ENCODE measurements around the gene MRPL48. TPM values are rescaled to one million over a fixed set of nuclear protein-coding genes. Genes with fewer than 3 reads are reported as not detected.

MRPL48 gene
- total and polyA plus RNA-seq, 7 donors, result 23.8 to 35.2 (median 26.4) TPM

GRCh38 chr11:73912026-73912425 is 124.4 kb downstream of the MRPL48 start:
- WGBS, 3 donors, result 98 to 100% (median 100%) methylated on average over 2 of the region's 2 CpGs
- no peaks in the 10 kb centered on the region for H3K9me3 ChIP-seq
- no peak overlapping the region for H3K27ac ChIP-seq
- intact Hi-C loops (cut with DNase I), result no loop called here
- peaks cover 11 to 80% of the 10 kb centered on the region in 2 donors for H3K36me3 ChIP-seq (ENCODE audit: insufficient read depth in 1 of 2, low read depth in 1 of 2)
- DNase-seq, result no peak
- no peak for ATAC-seq
- H3K4me3 ChIP-seq, result no peak overlapping the region
- H3K27me3 ChIP-seq (ENCODE audit: insufficient read depth in 3 of 3, low read length in 2 of 3), result no peaks in the 10 kb centered on the region
- no peak for TF ChIP-seq CTCF (IDR thresholded peaks at IDR 0.05)
- no peaks in the 10 kb centered on the region for H3K4me1 ChIP-seq

- DNase-seq (no peak), ATAC-seq (no peak)
- Histone ChIP-seq H3K4me3 (no peak overlapping the region), H3K27ac (no peak overlapping the region), H3K4me1 (no peaks in the 10 kb centered on the region), H3K9me3 (no peaks in the 10 kb centered on the region), H3K36me3 (ENCODE audit: insufficient read depth in 1 of 2, low read depth in 1 of 2) (peaks cover 11 to 95% of the 10 kb centered on the region in 2 donors), H3K27me3 (ENCODE audit: insufficient read depth in 3 of 3, low read length in 2 of 3) (no peaks in the 10 kb centered on the region)
- intact Hi-C loops (cut with DNase I), result no loop called here
- TF ChIP-seq CTCF (IDR thresholded peaks at IDR 0.05), result no peak
Observed at GRCh38 chr11:73913472-73913871, 125.8 kb downstream of the MRPL48 start.

DNA sequence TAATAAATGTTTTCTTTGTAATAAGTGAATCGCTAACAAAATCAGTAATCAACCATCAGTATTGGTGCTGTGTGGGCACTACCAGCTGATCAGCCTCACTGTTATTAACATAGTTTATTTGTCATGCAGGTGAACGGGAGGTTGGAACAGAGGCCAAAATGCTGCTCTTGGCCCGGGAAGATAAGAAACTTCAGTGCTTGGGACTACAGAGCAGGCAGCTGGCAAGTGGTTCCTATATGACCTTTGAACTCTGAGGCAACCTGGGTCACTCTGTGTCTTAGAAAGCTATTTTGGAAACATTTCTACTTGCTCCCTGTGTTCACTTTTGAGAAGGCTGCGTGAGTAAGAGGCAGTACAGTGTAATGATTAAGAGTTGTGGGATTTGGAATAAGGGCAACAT is 126.6 kb downstream of the MRPL48 start:
- DNase-seq (no peak), ATAC-seq (no peak)
- Histone ChIP-seq H3K4me3 (no peak overlapping the region), H3K9me3 (no peaks in the 10 kb centered on the region), H3K36me3 (ENCODE audit: insufficient read depth in 1 of 2, low read depth in 1 of 2) (peaks cover 17 to 100% of the 10 kb centered on the region in 2 donors), H3K27ac (no peak overlapping the region), H3K27me3 (ENCODE audit: insufficient read depth in 3 of 3, low read length in 2 of 3) (no peaks in the 10 kb centered on the region), H3K4me1 (no peaks in the 10 kb centered on the region)
- TF ChIP-seq CTCF (IDR thresholded peaks at IDR 0.05), result no peak
- WGBS, 3 donors, result 88 to 91% (median 90%) methylated on average over 4 of the region's 4 CpGs
- intact Hi-C loops (cut with DNase I), result no loop called here

Other genes starting within 250 kb of the MRPL48 start
- gene FAM168A, start 189.8 kb upstream of the MRPL48 start, total RNA-seq, result 10 to 100 TPM; 13.8 to 28.6 (median 21.2) TPM
- 10 to 100 TPM in 1 of 3 donors, 1 to 10 TPM in 2; 5.3 to 18.9 (median 6.3) TPM for gene FAM168A, start 189.8 kb upstream of the MRPL48 start, polyA plus RNA-seq
- 10 to 100 TPM in 2 of 4 donors, 1 to 10 TPM in 2; 8.1 to 13.7 (median 9.9) TPM for gene PLEKHB1, start 141.3 kb upstream of the MRPL48 start, total RNA-seq
- gene PLEKHB1, start 141.3 kb upstream of the MRPL48 start, polyA plus RNA-seq, result 10 to 100 TPM in 1 of 3 donors, 1 to 10 TPM in 1, under 1 TPM in 1; 0.33 to 10.4 (median 5.2) TPM
- 10 to 100 TPM; 74.9 to 88.2 (median 86.9) TPM for gene RAB6A, start 26.8 kb upstream of the MRPL48 start, total RNA-seq
- gene RAB6A, start 26.8 kb upstream of the MRPL48 start, polyA plus RNA-seq, result 100 to 1,000 TPM in 1 of 3 donors, 10 to 100 TPM in 2; 49.4 to 117 (median 58.4) TPM
- 10 to 100 TPM; 59.6 to 74.8 (median 68.2) TPM for gene COA4, start 89.0 kb downstream of the MRPL48 start, total RNA-seq
- gene COA4, start 89.0 kb downstream of the MRPL48 start, polyA plus RNA-seq, result 100 to 1,000 TPM in 2 of 3 donors, 10 to 100 TPM in 1; 59.3 to 138 (median 104) TPM
- gene PAAF1, start 89.1 kb downstream of the MRPL48 start, total RNA-seq, result 1 to 10 TPM; 6.6 to 9.5 (median 8.3) TPM
- 10 to 100 TPM in 2 of 3 donors, 1 to 10 TPM in 1; 8.2 to 12.0 (median 11.8) TPM for gene PAAF1, start 89.1 kb downstream of the MRPL48 start, polyA plus RNA-seq
- not detected for gene DNAJB13, start 163.2 kb downstream of the MRPL48 start, total RNA-seq
- gene DNAJB13, start 163.2 kb downstream of the MRPL48 start, polyA plus RNA-seq, result under 1 TPM in 1 of 3 donors, not detected in 2; 0.03 TPM
- 10 to 100 TPM; 40.8 to 99.5 (median 66.1) TPM for gene UCP2, start 195.0 kb downstream of the MRPL48 start, total RNA-seq
- gene UCP2, start 195.0 kb downstream of the MRPL48 start, polyA plus RNA-seq, result 10 to 100 TPM; 11.8 to 90.6 (median 89.6) TPM
- 100 to 1,000 TPM in 3 of 4 donors, 10 to 100 TPM in 1; 53.8 to 299 (median 169) TPM for gene UCP3, start 221.2 kb downstream of the MRPL48 start, total RNA-seq
- gene UCP3, start 221.2 kb downstream of the MRPL48 start, polyA plus RNA-seq, result 100 to 1,000 TPM in 2 of 3 donors, 1 to 10 TPM in 1; 8.9 to 587 (median 330) TPM